ENCODE data around the gene LAMA3. TPM values are rescaled to one million over a fixed set of nuclear protein-coding genes. Genes with fewer than 3 reads are reported as not detected.

The LAMA3 gene
- total and polyA plus RNA-seq, 10 of the 15 experiments (the other 5 are each of a cell fraction or from before 2014, with no cell fraction given): 0.37 to 6.5 (median 5.4) TPM

GRCh38 chr18:23879966-23880565, 190.8 kb downstream of the LAMA3 start (continued):
- TF ChIP-seq, protein P1, sequence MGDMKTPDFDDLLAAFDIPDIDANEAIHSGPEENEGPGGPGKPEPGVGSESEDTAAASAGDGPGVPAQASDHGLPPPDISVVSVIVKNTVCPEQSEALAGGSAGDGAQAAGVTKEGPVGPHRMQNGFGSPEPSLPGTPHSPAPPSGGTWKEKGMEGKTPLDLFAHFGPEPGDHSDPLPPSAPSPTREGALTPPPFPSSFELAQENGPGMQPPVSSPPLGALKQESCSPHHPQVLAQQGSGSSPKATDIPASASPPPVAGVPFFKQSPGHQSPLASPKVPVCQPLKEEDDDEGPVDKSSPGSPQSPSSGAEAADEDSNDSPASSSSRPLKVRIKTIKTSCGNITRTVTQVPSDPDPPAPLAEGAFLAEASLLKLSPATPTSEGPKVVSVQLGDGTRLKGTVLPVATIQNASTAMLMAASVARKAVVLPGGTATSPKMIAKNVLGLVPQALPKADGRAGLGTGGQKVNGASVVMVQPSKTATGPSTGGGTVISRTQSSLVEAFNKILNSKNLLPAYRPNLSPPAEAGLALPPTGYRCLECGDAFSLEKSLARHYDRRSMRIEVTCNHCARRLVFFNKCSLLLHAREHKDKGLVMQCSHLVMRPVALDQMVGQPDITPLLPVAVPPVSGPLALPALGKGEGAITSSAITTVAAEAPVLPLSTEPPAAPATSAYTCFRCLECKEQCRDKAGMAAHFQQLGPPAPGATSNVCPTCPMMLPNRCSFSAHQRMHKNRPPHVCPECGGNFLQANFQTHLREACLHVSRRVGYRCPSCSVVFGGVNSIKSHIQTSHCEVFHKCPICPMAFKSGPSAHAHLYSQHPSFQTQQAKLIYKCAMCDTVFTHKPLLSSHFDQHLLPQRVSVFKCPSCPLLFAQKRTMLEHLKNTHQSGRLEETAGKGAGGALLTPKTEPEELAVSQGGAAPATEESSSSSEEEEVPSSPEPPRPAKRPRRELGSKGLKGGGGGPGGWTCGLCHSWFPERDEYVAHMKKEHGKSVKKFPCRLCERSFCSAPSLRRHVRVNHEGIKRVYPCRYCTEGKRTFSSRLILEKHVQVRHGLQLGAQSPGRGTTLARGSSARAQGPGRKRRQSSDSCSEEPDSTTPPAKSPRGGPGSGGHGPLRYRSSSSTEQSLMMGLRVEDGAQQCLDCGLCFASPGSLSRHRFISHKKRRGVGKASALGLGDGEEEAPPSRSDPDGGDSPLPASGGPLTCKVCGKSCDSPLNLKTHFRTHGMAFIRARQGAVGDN (IDR thresholded peaks at IDR 0.05): no peak
- no peak for TF ChIP-seq SMAD5 (IDR thresholded peaks at IDR 0.05; ENCODE audit: low read depth)
- TF ChIP-seq ASH2L (IDR thresholded peaks at IDR 0.05; ENCODE audit: borderline replicate concordance, low read depth): no peak
- TF ChIP-seq, protein P2, sequence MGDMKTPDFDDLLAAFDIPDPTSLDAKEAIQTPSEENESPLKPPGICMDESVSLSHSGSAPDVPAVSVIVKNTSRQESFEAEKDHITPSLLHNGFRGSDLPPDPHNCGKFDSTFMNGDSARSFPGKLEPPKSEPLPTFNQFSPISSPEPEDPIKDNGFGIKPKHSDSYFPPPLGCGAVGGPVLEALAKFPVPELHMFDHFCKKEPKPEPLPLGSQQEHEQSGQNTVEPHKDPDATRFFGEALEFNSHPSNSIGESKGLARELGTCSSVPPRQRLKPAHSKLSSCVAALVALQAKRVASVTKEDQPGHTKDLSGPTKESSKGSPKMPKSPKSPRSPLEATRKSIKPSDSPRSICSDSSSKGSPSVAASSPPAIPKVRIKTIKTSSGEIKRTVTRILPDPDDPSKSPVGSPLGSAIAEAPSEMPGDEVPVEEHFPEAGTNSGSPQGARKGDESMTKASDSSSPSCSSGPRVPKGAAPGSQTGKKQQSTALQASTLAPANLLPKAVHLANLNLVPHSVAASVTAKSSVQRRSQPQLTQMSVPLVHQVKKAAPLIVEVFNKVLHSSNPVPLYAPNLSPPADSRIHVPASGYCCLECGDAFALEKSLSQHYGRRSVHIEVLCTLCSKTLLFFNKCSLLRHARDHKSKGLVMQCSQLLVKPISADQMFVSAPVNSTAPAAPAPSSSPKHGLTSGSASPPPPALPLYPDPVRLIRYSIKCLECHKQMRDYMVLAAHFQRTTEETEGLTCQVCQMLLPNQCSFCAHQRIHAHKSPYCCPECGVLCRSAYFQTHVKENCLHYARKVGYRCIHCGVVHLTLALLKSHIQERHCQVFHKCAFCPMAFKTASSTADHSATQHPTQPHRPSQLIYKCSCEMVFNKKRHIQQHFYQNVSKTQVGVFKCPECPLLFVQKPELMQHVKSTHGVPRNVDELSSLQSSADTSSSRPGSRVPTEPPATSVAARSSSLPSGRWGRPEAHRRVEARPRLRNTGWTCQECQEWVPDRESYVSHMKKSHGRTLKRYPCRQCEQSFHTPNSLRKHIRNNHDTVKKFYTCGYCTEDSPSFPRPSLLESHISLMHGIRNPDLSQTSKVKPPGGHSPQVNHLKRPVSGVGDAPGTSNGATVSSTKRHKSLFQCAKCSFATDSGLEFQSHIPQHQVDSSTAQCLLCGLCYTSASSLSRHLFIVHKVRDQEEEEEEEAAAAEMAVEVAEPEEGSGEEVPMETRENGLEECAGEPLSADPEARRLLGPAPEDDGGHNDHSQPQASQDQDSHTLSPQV (IDR thresholded peaks at IDR 0.05): no peak

Data from GM12878 (cell line).